ENCODE results near the gene EFR3B.
A peak's percentile ranks its signal among the peaks of the same experiment; 100 is the strongest.
"Not testable (repeated sequence)": the region's sequence is repeated elsewhere in the genome, so short reads cannot be mapped to it uniquely, and the experiment has no call there.

The EFR3B gene

GRCh38 chr2:25073025-25073424 is 31.1 kb downstream of the EFR3B start:
- no peak for DNase-seq (ENCODE audit: low spot score)

GRCh38 chr2:25073914-25074313 is 32.0 kb downstream of the EFR3B start:
- no peak for DNase-seq (ENCODE audit: low spot score)

GRCh38 chr2:25074826-25075225 is 33.0 kb downstream of the EFR3B start:
- DNase-seq (ENCODE audit: low spot score): no peak

GRCh38 chr2:25076749-25077148 is 34.9 kb downstream of the EFR3B start:
- DNase-seq (ENCODE audit: low spot score): no peak

- no peak for DNase-seq (ENCODE audit: low spot score)
These were observed 35.9 kb downstream of the EFR3B start for GRCh38 chr2:25077789-25078169.

- DNase-seq (ENCODE audit: low spot score): peak; percentile 65
These were observed 36.5 kb downstream of the EFR3B start for GRCh38 chr2:25078170-25079049.

GRCh38 chr2:25079050-25079635 is 37.3 kb downstream of the EFR3B start:
- DNase-seq (ENCODE audit: low spot score): no peak

GRCh38 chr2:25081237-25081790 is 39.4 kb downstream of the EFR3B start:
- no peak for DNase-seq (ENCODE audit: low spot score)

GRCh38 chr2:25082002-25082622 is 40.2 kb downstream of the EFR3B start:
- DNase-seq (ENCODE audit: low spot score): no peak

GRCh38 chr2:25085761-25086560 is 44.1 kb downstream of the EFR3B start:
- DNase-seq (ENCODE audit: low spot score): no peak

GRCh38 chr2:25088817-25089516 is 47.1 kb downstream of the EFR3B start:
- DNase-seq (ENCODE audit: low spot score): no peak

GRCh38 chr2:25089605-25090315 is 47.9 kb downstream of the EFR3B start:
- no peak for DNase-seq (ENCODE audit: low spot score)

- no peak for DNase-seq (ENCODE audit: low spot score)
These were observed 48.9 kb downstream of the EFR3B start for GRCh38 chr2:25090801-25091200.

- no peak for DNase-seq (ENCODE audit: low spot score)
These were observed 49.4 kb downstream of the EFR3B start for GRCh38 chr2:25091265-25091664.

- DNase-seq (ENCODE audit: low spot score): no peak
These were observed 56.2 kb downstream of the EFR3B start for GRCh38 chr2:25098056-25098455.

GRCh38 chr2:25098670-25099486 is 57.0 kb downstream of the EFR3B start:
- no peak for DNase-seq (ENCODE audit: low spot score)

GRCh38 chr2:25102352-25102751 is 60.5 kb downstream of the EFR3B start:
- DNase-seq (ENCODE audit: low spot score): not testable (repeated sequence)

- peak; percentile 39 for DNase-seq (ENCODE audit: low spot score)
These were observed 61.5 kb downstream of the EFR3B start for GRCh38 chr2:25103287-25103871.

- no peak for DNase-seq (ENCODE audit: low spot score)
These were observed 62.9 kb downstream of the EFR3B start for GRCh38 chr2:25104736-25105135.

Data from hepatic stellate cell (primary cell).